Kidney (tissue), 14 donors: ENCODE data around the gene ZSCAN9. TPM values are rescaled to one million over a fixed set of nuclear protein-coding genes. Genes with fewer than 3 reads are reported as not detected.

ENCODE experiments used
- DNase-seq, 5 donors: peaks; one replicate each; pipeline ENCODE4 v3.0.0-alpha.2; 2013 to 2020
- FAIRE-seq: peaks from 2 replicates; lab custom pipeline; 2012; peaks lifted over from hg19 to GRCh38; lab: Jason Lieb, UNC
- H3K27ac ChIP-seq, 2 donors: one replicate each; pipeline ENCODE4 v1.7.0; 2013; ENCODE audit warnings: low read depth in 2 of 2, low read length in 2 of 2, inconsistent platforms in 1 of 2
- H3K27me3 ChIP-seq: one replicate; pipeline ENCODE4 v1.7.1; 2013; ENCODE audit warnings: low read length, inconsistent platforms; ENCODE audit not compliant: control insufficient read depth, insufficient read depth
- H3K36me3 ChIP-seq, 3 donors: one replicate each; pipeline versions ENCODE4 v1.7.0 to v1.7.1; 2013; ENCODE audit warnings: low read length in 3 of 3, control low read depth in 1 of 3, inconsistent platforms in 1 of 3; ENCODE audit not compliant: insufficient read depth in 3 of 3, control insufficient read depth in 2 of 3
- H3K4me1 ChIP-seq, 3 donors: one replicate each; pipeline versions ENCODE4 v1.7.0 to v1.7.1; 2013; ENCODE audit warnings: low read length in 3 of 3, inconsistent platforms in 1 of 3, low read depth in 1 of 3; ENCODE audit not compliant: control insufficient read depth in 2 of 3, insufficient read depth in 2 of 3
- H3K4me3 ChIP-seq, 3 donors: one replicate each; pipeline versions ENCODE4 v1.7.0 to v1.8.1; 2013; ENCODE audit warnings: low read length in 3 of 3, control low read depth in 1 of 3, inconsistent platforms in 1 of 3
- H3K9ac ChIP-seq, 3 donors: one replicate each; pipeline versions ENCODE4 v1.7.0 to v1.7.1; 2013; ENCODE audit warnings: low read length in 3 of 3, control low read depth in 1 of 3, inconsistent platforms in 1 of 3
- H3K9me3 ChIP-seq, 3 donors: one replicate each; pipeline versions ENCODE4 v1.7.0 to v1.7.1; 2013; ENCODE audit warnings: low read length in 3 of 3, control low read depth in 1 of 3, inconsistent platforms in 1 of 3; ENCODE audit not compliant: control insufficient read depth in 2 of 3, insufficient read depth in 1 of 3
- intact Hi-C: fragments of 100-400 bp; cut with DNase I; formaldehyde crosslinking; loops from one replicate; pipeline ENCODE4 v1.11.1; 2022
- polyA plus RNA-seq: library from polyadenylated mRNA; stranded (reverse); fragments of 350-450 nt; fragmentation: Illumina TruSeq; extraction: RNeasy Lipid Tissue Mini Kit (QIAGEN cat#74804); gene quantifications from one replicate; pipeline ENCODE4 v1.2.3, GENCODE V29; 2014; ENCODE audit warnings: low read depth, low replicate concordance; ENCODE audit not compliant: insufficient read depth
- total RNA-seq: library from RNA; stranded (reverse); fragmentation: NEBNext Ultra II Directional; extraction: Animal tissue kit (Norgen Biotek cat#: 25700); gene quantifications from one replicate; pipeline ENCODE4 v1.2.1, GENCODE V29; 2021
- TF ChIP-seq, protein P1 (sequence below): IDR thresholded peaks from 3 replicates; pipeline ENCODE4 v1.5.1; 2012; ENCODE audit warnings: mild to moderate bottlenecking, moderate library complexity, borderline replicate concordance; ENCODE audit not compliant: insufficient read depth; ENCODE audit errors: extremely low read depth
- donor health status: control.
- donor health status: control.
- donor health status: control.
- donor health status: control.
- donor health status: control.
- donor health status: DM: yes; HTN: yes; CAD: no.
- donor health status: Normal renal cell carcinoma (clear cell type).

The ZSCAN9 gene
- total and polyA plus RNA-seq, 2 donors from 2014 or later = 8.1 to 15.6 TPM

DNA sequence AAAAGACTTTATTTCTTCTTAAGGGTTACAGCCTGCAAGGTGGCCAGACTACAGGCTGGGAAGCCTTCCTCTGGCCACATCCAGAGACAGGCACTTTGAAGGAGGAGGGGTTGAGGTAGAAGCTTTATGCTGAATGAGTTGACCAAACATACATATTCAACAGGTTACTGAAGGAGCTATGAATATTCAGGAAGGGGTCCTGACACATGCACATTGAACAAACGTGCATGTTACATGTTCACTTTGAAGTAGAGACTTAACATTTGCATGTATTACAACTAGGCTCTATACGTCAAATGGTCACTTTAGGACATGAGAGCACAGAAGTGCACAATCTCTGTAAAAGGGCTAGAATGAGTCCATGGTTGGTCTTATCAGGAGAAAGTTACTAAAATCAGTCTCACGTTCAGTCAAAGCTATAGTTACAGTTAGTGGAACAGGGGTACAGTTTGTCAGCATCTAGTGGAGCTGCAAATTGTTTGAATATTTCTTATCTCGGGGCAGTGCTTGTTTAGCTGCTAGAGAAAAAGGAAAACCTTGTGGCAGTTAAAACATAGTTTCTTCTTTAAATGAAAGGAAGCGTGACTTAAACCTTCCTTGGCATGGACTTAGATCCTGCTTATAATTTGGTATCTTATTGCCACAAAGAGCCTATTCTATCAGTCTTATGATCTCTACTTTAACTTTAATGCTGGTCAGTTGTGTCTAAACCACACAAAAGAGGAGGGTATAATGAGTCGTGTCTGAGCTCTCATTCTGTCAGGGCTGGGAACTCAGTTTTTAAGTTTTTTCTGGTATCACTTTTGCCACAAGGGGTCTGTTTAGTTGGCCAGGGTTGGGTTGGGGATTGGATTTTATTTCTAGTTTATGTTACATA lies 4.6 kb upstream of the ZSCAN9 start:
- TF ChIP-seq, protein P1, sequence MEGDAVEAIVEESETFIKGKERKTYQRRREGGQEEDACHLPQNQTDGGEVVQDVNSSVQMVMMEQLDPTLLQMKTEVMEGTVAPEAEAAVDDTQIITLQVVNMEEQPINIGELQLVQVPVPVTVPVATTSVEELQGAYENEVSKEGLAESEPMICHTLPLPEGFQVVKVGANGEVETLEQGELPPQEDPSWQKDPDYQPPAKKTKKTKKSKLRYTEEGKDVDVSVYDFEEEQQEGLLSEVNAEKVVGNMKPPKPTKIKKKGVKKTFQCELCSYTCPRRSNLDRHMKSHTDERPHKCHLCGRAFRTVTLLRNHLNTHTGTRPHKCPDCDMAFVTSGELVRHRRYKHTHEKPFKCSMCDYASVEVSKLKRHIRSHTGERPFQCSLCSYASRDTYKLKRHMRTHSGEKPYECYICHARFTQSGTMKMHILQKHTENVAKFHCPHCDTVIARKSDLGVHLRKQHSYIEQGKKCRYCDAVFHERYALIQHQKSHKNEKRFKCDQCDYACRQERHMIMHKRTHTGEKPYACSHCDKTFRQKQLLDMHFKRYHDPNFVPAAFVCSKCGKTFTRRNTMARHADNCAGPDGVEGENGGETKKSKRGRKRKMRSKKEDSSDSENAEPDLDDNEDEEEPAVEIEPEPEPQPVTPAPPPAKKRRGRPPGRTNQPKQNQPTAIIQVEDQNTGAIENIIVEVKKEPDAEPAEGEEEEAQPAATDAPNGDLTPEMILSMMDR = no peak
- Histone ChIP-seq H3K27ac (no peak overlapping the region), H3K27me3 (peaks cover 15% of the 10 kb centered on the region), H3K9me3 (no peaks in the 10 kb centered on the region), H3K4me1 (peaks cover 0 to 2% (median 0%) of the 10 kb centered on the region in 3 donors), H3K36me3 (no peaks in the 10 kb centered on the region), H3K9ac (no peak overlapping the region), H3K4me3 (no peak overlapping the region)
- intact Hi-C loops = no loop called here
- FAIRE-seq (no peak), DNase-seq (no peak)

DNA sequence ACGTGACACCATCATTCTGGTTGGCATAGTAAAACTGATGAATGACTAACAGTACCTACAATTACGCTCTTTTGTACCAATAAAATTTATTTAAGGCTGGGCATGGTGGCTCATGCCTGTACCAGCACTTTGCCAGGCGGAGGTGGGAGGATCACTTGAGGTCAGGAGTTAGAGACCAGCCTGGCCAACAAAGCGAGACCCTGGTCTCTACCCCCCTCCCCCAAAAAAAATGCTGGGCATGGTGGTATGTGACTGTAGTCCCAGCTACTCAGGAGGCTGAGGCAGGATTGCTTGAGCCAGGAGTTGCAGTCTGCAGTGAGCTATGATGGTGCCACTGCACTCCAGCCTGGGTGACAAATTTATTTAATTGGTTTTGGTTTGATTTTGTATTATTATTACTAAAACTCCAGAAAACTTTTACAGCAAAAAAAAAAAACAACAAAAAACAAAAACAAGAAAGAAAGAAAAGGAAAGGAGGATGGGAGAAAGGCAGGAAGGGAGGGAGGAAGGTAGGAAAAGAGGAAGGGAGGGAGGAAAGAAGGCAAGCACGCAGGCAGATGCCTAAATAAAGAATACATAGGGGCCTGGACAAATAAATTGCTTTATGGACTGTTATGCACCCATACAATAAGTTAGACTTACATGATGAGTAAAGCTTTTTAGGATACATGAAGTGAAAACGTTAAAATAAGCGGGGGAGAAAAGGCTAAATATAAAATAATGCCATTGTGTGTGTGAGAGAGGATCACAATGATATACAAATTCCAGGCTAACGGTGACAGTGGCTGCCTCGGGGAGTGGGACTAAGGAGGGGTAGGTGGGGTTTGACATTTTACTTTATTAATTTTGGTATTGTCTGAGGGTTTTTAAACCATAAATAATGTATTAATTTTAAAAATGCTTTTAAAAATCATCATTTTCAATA lies 682 bp upstream of the ZSCAN9 start:
- DNase-seq = no peak
- peak overlapping the region in 2 of 3 donors; percentile 74 to 77 for H3K9ac ChIP-seq
- FAIRE-seq = no peak
- peaks cover 15% of the 10 kb centered on the region for H3K27me3 ChIP-seq
- H3K4me1 ChIP-seq = no peaks in the 10 kb centered on the region
- H3K27ac ChIP-seq = no peak overlapping the region
- intact Hi-C loops = no loop called here
- peaks cover 6 to 19% (median 16%) of the 10 kb centered on the region in 3 donors for H3K36me3 ChIP-seq
- TF ChIP-seq, protein P1 = no peak
- H3K9me3 ChIP-seq = no peaks in the 10 kb centered on the region
- H3K4me3 ChIP-seq = peak overlapping the region; percentile 80 to 89 (median 81)

DNA sequence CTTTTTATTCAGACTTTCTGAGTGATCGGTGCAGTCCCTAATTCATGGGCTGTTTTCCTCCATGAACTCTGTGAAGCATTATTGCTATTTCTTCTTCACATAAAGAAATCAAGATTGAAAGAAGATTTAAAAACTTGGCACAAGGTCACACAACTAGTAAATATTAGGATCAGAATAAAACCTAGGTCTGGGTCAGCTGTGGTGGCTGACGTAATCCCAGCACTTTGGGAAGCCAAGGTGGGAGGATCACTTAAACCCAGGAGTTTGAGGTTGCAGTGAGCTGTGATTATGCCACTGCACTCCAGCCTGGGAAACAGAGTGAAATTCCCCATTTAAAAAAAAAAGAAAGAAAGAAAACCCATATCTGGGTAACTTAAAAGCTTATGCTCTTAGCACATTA lies 1.4 kb downstream of the ZSCAN9 start:
- H3K9me3 ChIP-seq = no peaks in the 10 kb centered on the region

More for the DNA sequence above, 1.4 kb downstream of the ZSCAN9 start:
- TF ChIP-seq, protein P1 = no peak
- intact Hi-C loops = no loop called here
- no peak for DNase-seq
- no peaks in the 10 kb centered on the region for H3K4me1 ChIP-seq
- peaks cover 5% of the 10 kb centered on the region for H3K27me3 ChIP-seq
- no peak for FAIRE-seq
- H3K9ac ChIP-seq = no peak overlapping the region
- H3K36me3 ChIP-seq = peaks cover 11 to 25% (median 19%) of the 10 kb centered on the region in 3 donors
- no peak overlapping the region for H3K27ac ChIP-seq
- H3K4me3 ChIP-seq = peak overlapping the region in 1 of 3 donors; percentile 81
